Measurements from ENCODE around the gene RAD18.
A peak's percentile ranks its signal among the peaks of the same experiment; 100 is the strongest.

The RAD18 gene

DNA sequence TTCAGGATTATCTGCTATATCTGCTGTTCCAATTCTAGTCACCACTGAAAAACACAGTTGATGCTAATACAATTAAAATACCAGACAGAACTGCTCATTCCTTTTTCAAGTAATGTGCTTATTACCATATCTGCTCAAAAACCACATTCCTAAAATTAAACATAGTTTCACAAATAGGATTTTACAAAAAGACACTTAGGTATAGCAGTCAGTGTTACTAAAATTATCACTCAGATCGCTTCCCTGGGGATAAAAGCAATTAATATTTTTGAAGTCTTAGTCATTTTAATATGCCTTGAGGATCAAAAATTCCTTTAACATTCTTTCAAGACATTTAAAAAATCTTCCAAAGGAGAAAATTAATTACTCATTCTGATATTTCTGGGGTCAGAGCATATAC lies 71.5 kb downstream of the RAD18 start:
- no peak overlapping the region for H3K27ac ChIP-seq (ENCODE audit: low read depth, low read length)
- no peak overlapping the region for H4K91ac ChIP-seq (ENCODE audit: low read depth, low read length)
- H3K79me1 ChIP-seq (ENCODE audit: low read length) = no peaks in the 10 kb centered on the region
- no peaks in the 10 kb centered on the region for H3K27me3 ChIP-seq (ENCODE audit: insufficient read depth, low read length)
- peaks cover 2 to 7% of the 10 kb centered on the region in 2 experiments for H3K4me1 ChIP-seq (ENCODE audit: control insufficient read depth in 1 of 2, insufficient read depth in 2 of 2, low read length in 2 of 2)
- H3K9me3 ChIP-seq (ENCODE audit: insufficient read depth, low read depth, low read length) = no peaks in the 10 kb centered on the region
- H3K79me2 ChIP-seq (ENCODE audit: control insufficient read depth, insufficient read depth, low read length, poor library complexity) = no peaks in the 10 kb centered on the region
- DNase-seq = peak in 1 of 2 donors; percentile 47
- H3K4me2 ChIP-seq (ENCODE audit: low read length) = no peak overlapping the region
- no CpG with 5 or more reads among the region's 1 CpG for WGBS (ENCODE audit: extremely low coverage, insufficient coverage, insufficient read length)
- H2BK5ac ChIP-seq (ENCODE audit: low read depth, low read length, poor library complexity) = no peak overlapping the region
- peaks cover 0 to 4% of the 10 kb centered on the region in 2 experiments for H3K36me3 ChIP-seq (ENCODE audit: control insufficient read depth in 1 of 2, insufficient read depth in 2 of 2, low read length in 2 of 2)
- no peak overlapping the region for H3K4ac ChIP-seq (ENCODE audit: low read depth, low read length)
- no peak overlapping the region for H3K4me3 ChIP-seq (ENCODE audit: low read depth, low read length)
- no peak overlapping the region for H3K14ac ChIP-seq (ENCODE audit: low read length)
- H2BK12ac ChIP-seq (ENCODE audit: low read length) = no peak overlapping the region
- H3K23ac ChIP-seq (ENCODE audit: low read length) = no peak overlapping the region
- no peak overlapping the region for H3K18ac ChIP-seq (ENCODE audit: low read length)
- H3K9ac ChIP-seq (ENCODE audit: low read length) = no peak overlapping the region
- H4K12ac ChIP-seq (ENCODE audit: low read depth, low read length) = no peak overlapping the region
- H2AFZ ChIP-seq (ENCODE audit: insufficient read depth, low read length, poor library complexity) = no peak overlapping the region
- no peak overlapping the region for H2BK120ac ChIP-seq (ENCODE audit: insufficient read depth, low read length, poor library complexity)
- H4K8ac ChIP-seq (ENCODE audit: low read depth, low read length) = no peak overlapping the region
- no peak overlapping the region for H2AK5ac ChIP-seq (ENCODE audit: low read length)

DNA sequence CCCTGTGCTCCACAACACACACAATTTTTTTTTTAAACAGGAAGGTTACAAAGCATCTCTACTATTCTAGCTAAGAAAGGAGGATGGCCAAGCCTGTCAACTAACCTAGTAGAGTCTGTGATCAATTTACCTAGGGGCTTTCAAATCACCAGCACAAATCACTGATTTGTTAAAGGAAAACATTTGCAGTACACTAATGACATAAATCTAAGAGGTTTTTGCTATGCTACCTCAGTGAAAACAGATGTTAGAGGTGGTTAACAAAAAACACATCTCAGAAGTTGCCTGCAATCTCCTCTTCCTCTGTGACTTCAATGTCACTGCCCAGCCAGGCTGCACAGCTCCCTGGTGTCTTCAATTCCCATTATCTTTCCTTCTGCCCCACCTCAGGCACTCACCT lies 72.0 kb downstream of the RAD18 start:
- H3K18ac ChIP-seq (ENCODE audit: low read length) = no peak overlapping the region
- no peak overlapping the region for H3K4me2 ChIP-seq (ENCODE audit: low read length)
- no peak overlapping the region for H3K23ac ChIP-seq (ENCODE audit: low read length)
- no peak overlapping the region for H3K9ac ChIP-seq (ENCODE audit: low read length)
- H4K12ac ChIP-seq (ENCODE audit: low read depth, low read length) = no peak overlapping the region
- no peaks in the 10 kb centered on the region for H3K79me1 ChIP-seq (ENCODE audit: low read length)
- H3K27me3 ChIP-seq (ENCODE audit: insufficient read depth, low read length) = no peaks in the 10 kb centered on the region
- no peak overlapping the region for H2BK120ac ChIP-seq (ENCODE audit: insufficient read depth, low read length, poor library complexity)
- H4K91ac ChIP-seq (ENCODE audit: low read depth, low read length) = no peak overlapping the region
- DNase-seq = no peak
- H2BK5ac ChIP-seq (ENCODE audit: low read depth, low read length, poor library complexity) = no peak overlapping the region
- H3K4me1 ChIP-seq (ENCODE audit: control insufficient read depth in 1 of 2, insufficient read depth in 2 of 2, low read length in 2 of 2) = peaks cover 6 to 9% of the 10 kb centered on the region in 2 experiments
- H2AFZ ChIP-seq (ENCODE audit: insufficient read depth, low read length, poor library complexity) = no peak overlapping the region
- no peak overlapping the region for H3K14ac ChIP-seq (ENCODE audit: low read length)
- H3K27ac ChIP-seq (ENCODE audit: low read depth, low read length) = no peak overlapping the region
- peaks cover 0 to 2% of the 10 kb centered on the region in 2 experiments for H3K36me3 ChIP-seq (ENCODE audit: control insufficient read depth in 1 of 2, insufficient read depth in 2 of 2, low read length in 2 of 2)
- H3K4ac ChIP-seq (ENCODE audit: low read depth, low read length) = no peak overlapping the region
- no peaks in the 10 kb centered on the region for H3K79me2 ChIP-seq (ENCODE audit: control insufficient read depth, insufficient read depth, low read length, poor library complexity)
- H2AK5ac ChIP-seq (ENCODE audit: low read length) = no peak overlapping the region
- no peak overlapping the region for H4K8ac ChIP-seq (ENCODE audit: low read depth, low read length)
- no peak overlapping the region for H2BK12ac ChIP-seq (ENCODE audit: low read length)
- no peak overlapping the region for H3K4me3 ChIP-seq (ENCODE audit: low read depth, low read length)
- no peaks in the 10 kb centered on the region for H3K9me3 ChIP-seq (ENCODE audit: insufficient read depth, low read depth, low read length)

DNA sequence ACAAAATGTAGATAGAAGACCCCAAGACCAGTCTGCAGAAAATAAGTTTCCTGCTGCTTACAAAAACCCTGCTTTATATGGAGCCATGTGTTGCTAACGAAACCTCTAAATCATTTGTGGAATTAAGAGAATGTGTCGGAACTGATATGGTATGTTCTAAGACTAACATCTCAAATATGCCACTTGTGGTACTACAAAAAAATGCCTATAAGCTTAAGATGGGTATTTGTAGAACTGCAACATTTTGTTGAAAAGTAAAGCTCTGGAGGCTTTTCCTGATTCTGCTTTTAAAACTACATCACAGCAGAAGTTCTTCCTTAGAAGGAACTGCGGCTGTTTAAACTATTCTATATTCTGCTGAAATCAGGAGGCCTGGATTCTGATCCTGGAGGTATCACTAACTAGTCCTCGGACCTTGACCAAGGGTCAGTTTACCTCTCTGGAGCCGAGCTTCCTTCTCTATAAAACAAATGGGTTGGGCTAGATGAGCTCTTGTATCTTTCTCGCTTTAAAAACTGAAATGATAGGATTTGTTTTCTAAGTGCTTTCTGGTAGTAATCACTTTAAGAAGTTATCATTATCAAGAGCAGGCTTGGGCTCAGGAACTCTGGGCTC lies 74.9 kb downstream of the RAD18 start:
- Histone ChIP-seq H3K79me1 (ENCODE audit: low read length) (no peaks in the 10 kb centered on the region), H3K36me3 (ENCODE audit: control insufficient read depth in 1 of 2, insufficient read depth in 2 of 2, low read length in 2 of 2) (peaks cover 0 to 3% of the 10 kb centered on the region in 2 experiments), H3K4me1 (ENCODE audit: control insufficient read depth in 1 of 2, insufficient read depth in 2 of 2, low read length in 2 of 2) (peaks cover 6 to 11% of the 10 kb centered on the region in 2 experiments), H3K27me3 (ENCODE audit: insufficient read depth, low read length) (no peaks in the 10 kb centered on the region), H4K91ac (ENCODE audit: low read depth, low read length) (no peak overlapping the region), H3K18ac (ENCODE audit: low read length) (no peak overlapping the region), H3K23ac (ENCODE audit: low read length) (no peak overlapping the region), H3K4ac (ENCODE audit: low read depth, low read length) (no peak overlapping the region), H2BK12ac (ENCODE audit: low read length) (no peak overlapping the region), H3K9me3 (ENCODE audit: insufficient read depth, low read depth, low read length) (peaks cover 2% of the 10 kb centered on the region), H2AFZ (ENCODE audit: insufficient read depth, low read length, poor library complexity) (no peak overlapping the region), H4K12ac (ENCODE audit: low read depth, low read length) (no peak overlapping the region), H3K14ac (ENCODE audit: low read length) (no peak overlapping the region), H3K9ac (ENCODE audit: low read length) (no peak overlapping the region), H3K4me3 (ENCODE audit: low read depth, low read length) (no peak overlapping the region), H4K8ac (ENCODE audit: low read depth, low read length) (no peak overlapping the region), H3K27ac (ENCODE audit: low read depth, low read length) (no peak overlapping the region), H2BK5ac (ENCODE audit: low read depth, low read length, poor library complexity) (no peak overlapping the region), H3K79me2 (ENCODE audit: control insufficient read depth, insufficient read depth, low read length, poor library complexity) (no peaks in the 10 kb centered on the region), H3K4me2 (ENCODE audit: low read length) (no peak overlapping the region), H2AK5ac (ENCODE audit: low read length) (no peak overlapping the region), H2BK120ac (ENCODE audit: insufficient read depth, low read length, poor library complexity) (no peak overlapping the region)
- no CpG with 5 or more reads among the region's 6 CpGs for WGBS (ENCODE audit: extremely low coverage, insufficient coverage, insufficient read length)
- peak in 1 of 2 donors; percentile 77 for DNase-seq

DNA sequence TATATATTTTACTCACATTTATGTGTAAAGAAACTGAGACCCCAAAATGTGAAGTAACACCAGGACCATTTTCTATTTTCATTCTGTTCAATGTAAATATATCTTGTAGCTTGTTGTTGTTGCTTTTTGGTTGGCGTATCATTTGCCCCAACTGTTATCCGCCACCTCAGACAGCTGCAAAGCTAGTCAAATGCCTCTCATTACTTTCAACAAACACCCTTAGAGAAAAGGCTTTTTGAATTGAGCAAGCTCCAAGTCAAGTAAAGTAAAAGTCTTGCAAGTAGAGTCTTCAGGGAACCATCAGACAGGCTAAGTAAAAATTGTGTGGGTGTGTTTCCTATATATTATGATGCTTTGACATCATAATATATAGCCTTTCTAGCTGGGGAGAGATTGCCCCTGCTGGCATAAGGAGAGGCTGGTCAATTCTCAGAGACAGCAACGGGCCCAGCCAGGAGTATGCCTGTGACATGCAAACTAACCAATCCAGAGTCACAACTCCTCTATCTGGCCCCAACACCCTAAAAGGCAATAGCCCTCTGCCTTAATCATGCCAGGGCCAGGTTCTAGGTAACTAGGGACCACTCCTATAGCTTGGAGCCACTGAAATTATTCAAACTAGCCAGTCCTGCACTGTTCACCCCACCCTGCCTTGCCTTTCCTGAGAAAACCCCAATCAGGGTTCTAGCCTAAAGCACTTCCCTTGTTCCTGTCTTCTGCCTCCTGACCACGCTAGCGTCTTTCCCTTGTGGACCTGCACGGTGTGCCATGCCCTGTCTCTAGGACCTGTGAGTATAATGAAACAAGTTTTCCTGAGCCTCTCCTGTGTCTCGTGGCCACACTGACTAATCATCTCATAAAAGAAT lies 75.6 kb downstream of the RAD18 start:
- Histone ChIP-seq H2BK5ac (ENCODE audit: low read depth, low read length, poor library complexity) (no peak overlapping the region), H2BK12ac (ENCODE audit: low read length) (no peak overlapping the region)

More for the DNA sequence above, 75.6 kb downstream of the RAD18 start:
- Histone ChIP-seq H3K23ac (ENCODE audit: low read length) (no peak overlapping the region), H3K27ac (ENCODE audit: low read depth, low read length) (peak overlapping the region; percentile 55), H3K9me3 (ENCODE audit: insufficient read depth, low read depth, low read length) (peaks cover 2% of the 10 kb centered on the region), H3K79me1 (ENCODE audit: low read length) (no peaks in the 10 kb centered on the region), H3K4me2 (ENCODE audit: low read length) (no peak overlapping the region), H3K36me3 (ENCODE audit: control insufficient read depth in 1 of 2, insufficient read depth in 2 of 2, low read length in 2 of 2) (peaks cover 0 to 4% of the 10 kb centered on the region in 2 experiments), H4K8ac (ENCODE audit: low read depth, low read length) (no peak overlapping the region), H2AK5ac (ENCODE audit: low read length) (no peak overlapping the region), H2BK120ac (ENCODE audit: insufficient read depth, low read length, poor library complexity) (peak overlapping the region; percentile 41), H4K12ac (ENCODE audit: low read depth, low read length) (no peak overlapping the region), H2AFZ (ENCODE audit: insufficient read depth, low read length, poor library complexity) (no peak overlapping the region), H3K27me3 (ENCODE audit: insufficient read depth, low read length) (no peaks in the 10 kb centered on the region), H3K14ac (ENCODE audit: low read length) (peak overlapping the region; percentile 4), H4K91ac (ENCODE audit: low read depth, low read length) (no peak overlapping the region), H3K18ac (ENCODE audit: low read length) (no peak overlapping the region), H3K4me3 (ENCODE audit: low read depth, low read length) (no peak overlapping the region), H3K79me2 (ENCODE audit: control insufficient read depth, insufficient read depth, low read length, poor library complexity) (no peaks in the 10 kb centered on the region), H3K4me1 (ENCODE audit: control insufficient read depth in 1 of 2, insufficient read depth in 2 of 2, low read length in 2 of 2) (peaks cover 6 to 12% of the 10 kb centered on the region in 2 experiments), H3K4ac (ENCODE audit: low read depth, low read length) (no peak overlapping the region), H3K9ac (ENCODE audit: low read length) (no peak overlapping the region)
- no CpG with 5 or more reads among the region's 7 CpGs for WGBS (ENCODE audit: extremely low coverage, insufficient coverage, insufficient read length)
- DNase-seq = peak in 1 of 2 donors; percentile 21
